GM20000 (cell line): ENCODE results near the gene PARVA.
"Not testable (repeated sequence)": the region's sequence is repeated elsewhere in the genome, so short reads cannot be mapped to it uniquely, and the experiment has no call there.

Experiments used
- DNase-seq: peaks from one replicate; pipeline ENCODE4 v3.0.0; 2012; ENCODE audit warnings: low spot score
- TF ChIP-seq, protein P1 (sequence below): IDR thresholded peaks from 2 replicates; pipeline ENCODE4 v1.5.1; 2012; ENCODE audit warnings: mild to moderate bottlenecking, control low read depth; ENCODE audit errors: extremely low read depth, missing control alignments

The PARVA gene

DNA sequence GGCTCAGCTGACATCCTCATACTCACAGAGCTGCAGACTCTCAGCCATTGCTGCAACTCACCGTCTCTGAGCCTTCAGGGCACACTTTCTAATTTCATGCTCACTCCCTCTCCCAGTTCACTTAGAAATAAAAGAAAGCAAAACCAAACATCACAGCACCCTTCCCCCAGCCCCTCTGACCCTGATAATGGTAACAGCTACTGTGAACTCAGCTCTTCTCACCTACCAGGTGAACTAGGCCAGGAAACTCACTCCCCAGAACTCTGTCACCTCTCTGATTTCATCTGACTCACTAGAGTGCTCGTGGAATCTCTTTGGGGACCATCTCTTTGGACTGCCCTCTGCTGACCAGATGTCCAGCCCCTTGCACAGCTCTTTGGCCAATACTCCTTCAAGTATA is 14.5 kb upstream of the PARVA start:
- TF ChIP-seq, protein P1, sequence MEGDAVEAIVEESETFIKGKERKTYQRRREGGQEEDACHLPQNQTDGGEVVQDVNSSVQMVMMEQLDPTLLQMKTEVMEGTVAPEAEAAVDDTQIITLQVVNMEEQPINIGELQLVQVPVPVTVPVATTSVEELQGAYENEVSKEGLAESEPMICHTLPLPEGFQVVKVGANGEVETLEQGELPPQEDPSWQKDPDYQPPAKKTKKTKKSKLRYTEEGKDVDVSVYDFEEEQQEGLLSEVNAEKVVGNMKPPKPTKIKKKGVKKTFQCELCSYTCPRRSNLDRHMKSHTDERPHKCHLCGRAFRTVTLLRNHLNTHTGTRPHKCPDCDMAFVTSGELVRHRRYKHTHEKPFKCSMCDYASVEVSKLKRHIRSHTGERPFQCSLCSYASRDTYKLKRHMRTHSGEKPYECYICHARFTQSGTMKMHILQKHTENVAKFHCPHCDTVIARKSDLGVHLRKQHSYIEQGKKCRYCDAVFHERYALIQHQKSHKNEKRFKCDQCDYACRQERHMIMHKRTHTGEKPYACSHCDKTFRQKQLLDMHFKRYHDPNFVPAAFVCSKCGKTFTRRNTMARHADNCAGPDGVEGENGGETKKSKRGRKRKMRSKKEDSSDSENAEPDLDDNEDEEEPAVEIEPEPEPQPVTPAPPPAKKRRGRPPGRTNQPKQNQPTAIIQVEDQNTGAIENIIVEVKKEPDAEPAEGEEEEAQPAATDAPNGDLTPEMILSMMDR = no peak
- no peak for DNase-seq

DNA sequence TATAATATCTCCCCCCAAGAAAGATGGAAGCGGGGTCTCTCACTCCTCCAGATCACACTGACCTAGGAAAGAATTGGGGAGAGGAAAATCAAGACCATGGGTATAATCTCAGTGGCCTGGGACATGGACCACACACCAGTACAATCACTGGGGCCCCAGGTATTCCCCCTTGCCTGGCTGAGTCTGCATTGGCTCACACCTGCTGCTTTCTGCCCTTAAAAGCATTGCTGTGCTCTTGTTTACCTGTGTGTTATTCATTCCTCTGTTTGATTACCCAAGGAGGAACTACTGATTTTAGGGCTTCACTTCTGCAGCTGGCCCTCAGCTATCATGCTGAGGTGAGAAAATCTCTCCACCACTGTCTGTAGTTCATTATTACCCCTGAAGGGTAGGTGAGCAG is 14.0 kb upstream of the PARVA start:
- TF ChIP-seq, protein P1 = no peak
- no peak for DNase-seq

DNA sequence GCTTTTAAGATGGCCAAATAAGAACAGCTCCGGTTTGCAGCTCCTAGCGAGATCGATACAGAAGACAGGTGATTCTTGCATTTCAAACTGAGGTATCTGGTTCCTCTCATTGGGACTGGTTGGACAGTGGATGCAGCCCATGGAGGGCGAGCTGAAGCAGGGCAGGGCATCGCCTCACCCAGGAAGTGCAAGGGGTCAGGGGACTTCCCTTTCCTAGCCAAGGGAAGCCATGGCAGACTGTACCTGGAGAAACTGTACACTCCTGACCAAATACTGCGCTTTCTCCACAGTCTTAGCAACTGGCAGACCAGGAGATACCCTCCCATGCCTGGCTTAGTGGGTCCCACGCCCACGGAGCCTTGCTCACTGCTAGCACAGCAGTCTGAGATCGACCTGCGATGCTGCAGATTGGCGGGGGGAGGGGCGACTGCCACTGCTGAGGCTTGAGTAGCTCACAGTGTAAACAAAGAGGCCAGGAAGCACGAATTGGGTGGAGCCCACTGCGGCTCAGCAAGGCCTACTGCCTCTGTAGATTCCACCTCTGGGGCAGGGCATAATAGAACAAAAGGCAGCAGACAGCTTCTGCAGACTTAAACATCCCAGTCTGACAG is 11.3 kb upstream of the PARVA start:
- DNase-seq = not testable (repeated sequence)

DNA sequence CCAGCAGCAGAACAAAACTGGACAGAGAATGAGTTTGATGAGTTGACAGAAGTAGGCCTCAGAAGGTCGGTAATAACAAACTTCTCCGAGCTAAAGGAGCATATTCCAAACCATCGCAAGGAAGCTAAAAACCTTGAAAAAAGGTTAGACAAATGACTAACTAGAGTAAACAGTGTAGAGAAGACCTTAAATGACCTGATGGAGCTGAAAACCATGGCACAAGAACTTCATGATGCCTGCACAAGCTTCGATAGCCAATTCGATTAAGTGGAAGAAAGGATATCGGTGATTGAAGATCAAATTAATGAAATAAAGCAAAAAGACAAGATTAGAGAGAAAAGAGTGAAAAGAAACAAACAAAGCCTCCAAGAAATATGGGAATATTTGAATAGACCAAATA is 10.3 kb upstream of the PARVA start:
- not testable (repeated sequence) for DNase-seq

DNA sequence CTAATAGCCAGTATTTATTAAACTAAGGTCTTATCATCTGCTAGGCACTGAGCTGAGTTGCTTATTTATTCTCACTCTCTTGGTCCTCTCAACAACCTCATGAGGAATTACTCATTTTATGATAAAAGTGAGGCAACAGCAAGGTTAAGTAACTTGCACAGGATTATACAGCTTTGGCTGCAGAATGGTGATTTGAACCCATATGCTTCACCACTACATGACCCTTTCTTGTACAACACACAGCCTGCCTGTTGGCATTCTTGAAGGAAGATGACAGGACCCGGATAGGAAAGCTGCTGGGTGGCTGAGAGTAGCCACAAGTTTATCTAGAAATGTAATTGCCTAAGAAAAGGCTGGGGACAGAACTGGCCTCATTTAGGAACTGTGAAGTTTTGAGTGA is 5.3 kb upstream of the PARVA start:
- TF ChIP-seq, protein P1 = no peak

DNA sequence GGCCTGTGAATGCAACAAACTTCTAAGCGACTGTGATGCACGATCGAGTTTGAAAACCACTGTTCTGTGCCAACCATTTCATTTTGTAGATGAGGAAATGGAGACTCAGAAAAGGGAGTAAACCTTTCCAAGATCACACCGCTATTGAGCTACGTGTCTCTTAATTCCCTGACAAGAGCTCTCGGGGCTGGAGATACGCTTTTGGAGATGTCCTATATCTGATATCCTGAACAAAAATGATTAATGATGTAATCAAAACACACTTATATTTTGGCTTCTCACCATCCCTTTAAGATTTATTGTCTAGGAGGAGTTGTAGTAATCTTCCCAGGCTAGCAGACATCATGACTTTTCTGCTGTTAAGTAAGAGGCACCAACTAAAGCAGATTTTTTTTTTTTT is 1.7 kb upstream of the PARVA start:
- DNase-seq = no peak
- TF ChIP-seq, protein P1 = no peak

More for the DNA sequence above, 5.3 kb upstream of the PARVA start:
- DNase-seq = no peak

DNA sequence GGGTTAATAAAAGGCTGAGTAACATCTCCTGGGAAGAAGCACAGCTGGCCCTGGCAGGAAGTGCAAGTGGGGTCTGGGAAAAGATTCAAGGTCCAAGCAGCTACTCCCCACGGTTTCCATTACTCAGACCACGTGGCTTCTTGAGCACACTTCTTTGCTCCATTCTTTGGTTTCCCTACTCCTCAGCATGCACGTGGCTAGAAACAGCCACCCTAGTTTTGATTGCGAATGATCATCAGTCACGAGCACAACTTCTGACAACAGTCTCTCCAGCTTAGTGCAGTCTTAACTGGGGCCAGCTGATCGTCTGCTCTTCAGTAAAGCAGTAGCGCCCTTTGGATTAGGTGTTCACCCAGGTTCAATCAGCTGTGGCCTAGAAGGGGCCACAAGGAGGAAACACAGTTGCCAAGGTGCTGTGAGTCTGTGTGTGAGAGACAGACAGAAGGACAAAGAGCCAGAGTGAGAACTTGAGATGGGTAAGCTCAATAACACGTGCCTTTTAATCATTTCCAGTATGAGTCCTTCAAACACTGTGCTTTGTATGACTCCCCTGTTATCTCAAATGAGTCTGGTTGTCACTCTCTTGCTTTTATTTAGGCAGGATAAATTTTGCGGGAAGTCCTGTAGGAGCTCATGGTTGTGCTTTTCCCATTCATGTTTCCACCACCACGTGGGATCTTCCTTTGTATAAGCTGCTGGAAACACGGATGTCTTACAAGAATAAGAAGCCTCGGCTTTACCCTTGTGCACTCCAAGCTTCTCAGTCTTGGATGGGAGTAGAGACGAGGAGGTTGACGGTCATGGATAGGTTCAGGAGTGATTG is 901 bp upstream of the PARVA start:
- TF ChIP-seq, protein P1 = no peak
- no peak for DNase-seq

DNA sequence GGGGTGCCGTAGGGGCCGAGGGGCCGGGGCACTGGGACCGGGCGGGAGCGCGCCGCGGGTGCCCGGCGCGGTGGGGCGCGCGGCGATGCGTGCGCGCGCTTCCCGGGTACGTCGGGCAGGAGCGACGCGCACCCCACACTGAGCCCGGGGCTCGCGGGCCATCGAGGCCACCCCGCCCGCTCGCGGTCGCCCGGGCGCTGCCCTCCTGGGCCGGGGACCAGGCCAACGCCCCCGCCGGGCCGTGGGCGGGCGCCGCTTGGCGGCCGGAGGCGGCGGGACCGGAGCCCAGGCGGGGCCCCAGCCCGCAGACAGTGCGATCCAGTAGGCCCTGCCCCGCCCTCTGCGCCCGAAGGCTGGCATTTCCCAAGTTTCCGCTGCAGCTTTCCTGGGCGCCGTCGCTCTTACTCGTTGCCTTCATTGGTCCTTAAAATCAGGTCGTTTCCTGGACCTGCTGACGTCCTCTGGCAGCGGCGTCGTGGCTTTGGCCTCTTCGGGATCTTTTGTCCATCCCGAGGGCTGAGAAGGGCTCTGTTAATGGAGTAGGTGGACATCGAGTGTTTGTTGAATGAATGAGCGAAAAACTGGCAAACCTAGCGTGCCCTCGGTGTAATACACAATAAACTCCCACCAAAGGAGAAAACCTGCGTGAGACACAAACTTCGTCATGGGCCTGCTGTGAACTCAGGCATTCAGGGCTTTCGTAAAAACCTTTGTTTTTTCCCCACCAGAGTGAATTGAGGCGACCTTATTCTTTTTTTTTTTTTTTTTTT is 638 bp downstream of the PARVA start:
- no peak for DNase-seq
- TF ChIP-seq, protein P1 = no peak
